ENCODE data around the gene HSD17B13.
"Not testable (repeated sequence)": the region's sequence is repeated elsewhere in the genome, so short reads cannot be mapped to it uniquely, and the experiment has no call there.

Gene HSD17B13

DNA sequence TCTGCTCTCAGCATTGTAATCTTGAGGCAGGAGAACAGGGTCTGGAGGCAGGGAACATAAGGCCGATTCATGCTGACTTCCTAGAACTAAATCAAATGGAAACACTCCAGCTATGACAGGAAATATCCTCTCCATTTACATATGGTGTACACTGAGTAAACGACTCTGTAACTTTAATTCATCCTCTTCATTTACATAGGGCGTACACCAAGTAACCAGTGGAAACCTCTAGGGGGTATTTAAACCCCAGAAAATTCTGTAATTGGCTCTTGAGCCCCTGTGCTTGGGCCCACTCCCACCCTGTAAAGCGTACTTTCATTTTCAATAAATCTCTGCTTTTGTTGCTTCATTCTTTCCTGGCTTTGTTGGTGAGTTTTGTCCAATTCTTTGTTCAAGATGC, 7.7 kb downstream of the HSD17B13 start:
- not testable (repeated sequence) for DNase-seq

DNA sequence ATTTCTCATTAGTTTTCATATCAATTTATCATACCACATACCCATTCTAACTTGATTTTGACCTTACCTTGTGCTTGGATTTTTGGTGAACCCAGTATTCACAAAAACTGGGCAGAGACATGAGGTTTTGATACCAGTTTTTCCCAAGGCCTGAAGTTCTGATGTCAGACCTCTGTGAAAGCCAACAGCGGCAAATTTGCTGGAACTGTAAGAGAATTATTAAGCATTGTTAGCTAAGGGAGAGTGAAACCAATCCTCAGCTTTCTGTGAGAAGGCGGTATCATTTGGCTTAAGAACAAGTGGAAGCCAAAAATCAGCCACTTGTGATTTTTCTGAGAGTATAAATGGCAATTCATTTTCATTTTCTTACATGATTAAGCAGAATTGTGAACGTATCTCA, 8.9 kb downstream of the HSD17B13 start:
- no peak for DNase-seq

DNA sequence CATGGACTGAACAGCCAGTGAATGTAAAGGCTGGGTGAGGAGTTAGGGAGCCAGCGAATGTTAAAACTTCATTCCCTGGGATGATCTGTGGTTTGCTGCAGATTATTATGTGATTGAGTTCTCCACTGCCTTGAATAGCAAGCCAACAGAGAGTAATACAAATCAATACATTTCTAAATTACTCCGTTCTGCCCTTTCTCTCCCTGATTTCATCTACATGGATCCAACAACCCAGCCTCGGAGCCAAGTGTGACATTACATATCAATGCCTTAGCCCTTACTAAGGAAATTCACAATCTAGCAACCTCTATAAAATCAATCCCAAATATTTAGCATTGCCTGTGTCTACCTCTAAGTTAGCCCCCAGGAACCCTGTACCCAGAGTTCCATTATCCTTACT, 11.0 kb downstream of the HSD17B13 start:
- DNase-seq = no peak

DNA sequence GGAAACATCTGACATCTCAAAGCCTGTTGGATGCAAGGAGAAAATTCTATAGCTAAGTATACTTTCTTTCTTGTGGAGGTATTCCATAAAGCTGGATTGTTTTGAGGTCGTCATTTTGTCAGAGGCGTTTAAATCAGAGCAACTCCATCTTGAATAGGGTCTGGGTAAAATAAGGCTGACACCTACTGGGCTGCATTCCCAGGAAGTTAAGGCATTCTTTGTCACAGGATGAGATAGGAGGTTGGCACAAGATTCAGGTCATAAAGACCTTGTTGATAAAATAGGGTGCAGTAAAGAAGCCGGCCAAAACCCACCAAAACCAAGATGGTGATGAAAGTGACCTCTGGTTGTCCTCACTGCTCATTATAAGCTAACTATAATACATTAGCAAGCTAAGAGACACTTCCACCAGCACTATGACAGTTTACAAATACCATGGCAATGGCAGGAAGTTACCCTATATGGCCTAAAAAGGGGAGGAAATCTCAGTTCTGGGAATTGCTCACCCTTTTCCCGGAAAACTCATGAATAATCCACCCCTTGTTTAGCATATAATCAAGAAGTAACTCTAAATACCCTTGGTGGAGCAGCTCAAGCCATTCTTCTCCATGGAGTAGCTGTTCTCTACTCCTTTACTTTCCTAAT, 11.9 kb downstream of the HSD17B13 start:
- no peak for DNase-seq

DNA sequence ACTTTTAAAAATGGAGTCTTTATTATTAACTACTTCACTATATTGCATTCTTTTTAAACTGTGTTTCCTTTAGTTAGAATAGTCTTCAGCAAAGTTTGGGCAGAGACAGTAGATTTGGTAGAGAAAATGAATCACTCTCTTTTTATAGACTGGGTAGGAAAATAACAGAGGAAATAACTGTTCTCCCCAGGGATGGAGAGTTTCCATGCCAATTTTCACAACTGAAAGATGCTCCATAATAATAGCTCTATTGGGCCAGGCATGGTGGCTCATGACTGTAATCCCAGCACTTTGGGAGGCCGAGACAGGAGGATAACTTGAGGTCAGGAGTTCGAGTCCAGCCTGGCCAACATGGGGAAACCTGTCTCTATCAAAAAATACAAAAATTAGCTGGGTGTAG, 13.1 kb downstream of the HSD17B13 start:
- no peak for DNase-seq

DNA sequence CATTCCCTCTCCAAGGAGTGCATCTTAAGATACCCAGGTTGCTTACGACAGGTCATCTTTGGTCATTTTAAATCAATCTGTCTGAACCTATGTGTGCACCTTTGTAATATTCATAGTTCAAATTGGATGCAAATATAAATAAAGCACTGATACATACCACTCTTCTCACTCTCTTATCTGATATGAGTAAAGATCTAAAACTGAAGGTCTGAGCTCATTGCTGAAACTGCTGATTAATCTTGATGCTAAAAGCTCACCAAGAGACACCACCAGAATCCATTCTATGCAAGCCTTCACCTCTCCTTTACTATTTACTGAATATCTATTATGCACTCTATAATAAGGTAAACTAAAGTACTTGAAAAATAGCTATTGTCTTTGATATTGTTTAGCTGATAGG, 16.6 kb downstream of the HSD17B13 start:
- DNase-seq = no peak

DNA sequence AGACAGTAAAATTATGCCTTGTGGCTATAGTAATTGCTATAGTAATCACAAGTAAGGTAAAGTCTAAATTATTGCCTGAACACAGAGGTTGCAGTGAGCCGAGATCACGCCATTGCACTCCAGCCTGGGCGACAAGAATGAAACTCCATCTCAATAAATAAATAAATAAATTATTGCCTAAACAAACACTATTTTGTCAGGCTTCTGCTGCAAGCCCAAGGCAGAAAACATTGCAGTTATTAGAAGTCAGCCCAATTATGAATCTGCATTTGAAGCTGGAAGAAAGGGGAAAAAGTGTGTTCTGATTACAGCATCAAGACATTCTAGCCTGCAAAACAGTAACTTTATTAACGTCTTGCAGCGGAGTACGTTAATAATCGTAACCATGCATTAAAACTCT, 17.1 kb downstream of the HSD17B13 start:
- DNase-seq = no peak

DNA sequence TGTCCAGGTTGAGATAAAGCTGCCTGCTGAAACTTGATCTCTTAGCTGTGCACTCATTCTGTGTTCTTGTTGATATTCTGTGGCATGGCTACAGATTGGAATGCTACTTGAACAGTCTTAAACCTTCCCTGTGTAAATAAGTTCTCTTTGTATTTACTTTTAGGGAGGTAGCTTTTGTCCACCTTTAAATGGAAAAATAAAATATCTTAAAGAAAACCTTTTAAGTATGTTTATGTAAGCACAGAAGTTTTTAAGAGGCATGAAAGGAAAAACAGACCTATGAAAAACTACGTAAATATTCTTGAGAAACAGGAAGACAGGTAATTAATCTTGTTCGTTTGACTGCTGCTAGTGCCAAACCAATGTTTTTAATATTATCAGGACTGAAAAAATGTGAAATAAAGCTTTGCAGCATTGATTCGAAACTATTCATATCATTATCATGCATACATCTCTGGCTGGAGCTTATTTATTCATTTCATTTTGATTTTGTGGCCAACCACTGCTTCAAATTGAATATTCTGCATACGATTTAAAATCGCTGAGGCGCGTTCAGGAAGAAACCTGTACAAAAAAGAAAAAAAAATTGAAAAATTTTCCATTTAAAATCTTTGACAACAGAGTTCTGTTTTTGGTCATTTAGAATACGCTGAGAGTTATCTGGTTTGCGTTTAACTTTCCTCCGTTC, 17.8 kb downstream of the HSD17B13 start:
- DNase-seq = no peak

DNA sequence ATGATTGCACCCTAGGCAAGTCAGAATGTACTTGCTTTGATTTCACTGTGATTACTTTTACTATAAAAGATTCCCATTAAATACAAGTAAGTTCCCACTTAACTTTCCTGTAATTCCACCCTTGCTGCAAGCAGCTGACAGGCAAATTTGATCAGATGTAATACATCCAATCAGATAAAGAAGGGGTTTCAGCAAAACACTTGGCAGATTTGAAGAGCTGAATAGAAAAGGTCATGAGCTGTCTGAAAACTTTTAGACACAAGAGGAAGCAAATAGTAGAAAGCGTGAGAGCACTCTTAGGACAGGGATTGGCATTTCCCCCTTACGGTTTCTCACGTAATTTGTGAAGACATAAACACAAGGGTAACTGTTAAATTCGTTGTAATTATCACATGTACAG, 22.8 kb downstream of the HSD17B13 start:
- no peak for DNase-seq

DNA sequence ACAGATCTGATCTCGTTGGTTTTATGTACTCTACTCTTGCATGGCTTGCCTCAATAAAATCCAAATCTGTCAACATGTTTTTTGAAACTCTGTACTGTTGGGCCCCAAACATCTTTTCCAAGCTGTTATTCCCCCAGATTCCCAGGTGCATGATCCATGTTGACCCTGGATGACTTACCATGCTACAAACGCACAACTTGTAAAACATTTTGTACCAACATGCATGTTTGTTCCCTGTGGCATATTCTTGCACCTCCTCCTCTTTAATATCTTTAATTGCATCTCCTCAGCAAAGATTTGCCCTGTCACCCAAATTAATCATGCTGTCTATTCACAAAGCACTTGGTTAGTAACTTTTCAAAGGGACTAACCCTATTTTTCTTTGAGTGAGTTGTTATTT, 24.3 kb downstream of the HSD17B13 start:
- no peak for DNase-seq

DNA sequence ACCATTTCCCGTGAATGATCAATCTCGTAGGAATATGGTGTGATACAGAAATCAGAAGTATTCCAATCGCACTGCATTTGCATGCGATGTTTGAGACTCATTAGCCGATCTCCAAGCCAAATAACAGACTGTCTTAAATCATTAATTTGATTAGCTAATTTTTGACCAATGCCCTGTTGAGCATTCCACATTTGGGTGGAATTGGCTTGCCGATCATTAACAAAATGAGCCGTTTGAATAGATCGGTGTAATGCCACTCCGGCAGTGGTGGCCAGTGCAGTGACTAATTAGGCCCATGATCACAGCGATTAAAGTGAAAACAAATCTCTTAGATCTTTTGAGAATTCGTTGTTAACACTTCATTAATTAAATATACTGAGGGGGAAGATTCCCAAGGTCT, 27.8 kb downstream of the HSD17B13 start:
- not testable (repeated sequence) for DNase-seq

DNA sequence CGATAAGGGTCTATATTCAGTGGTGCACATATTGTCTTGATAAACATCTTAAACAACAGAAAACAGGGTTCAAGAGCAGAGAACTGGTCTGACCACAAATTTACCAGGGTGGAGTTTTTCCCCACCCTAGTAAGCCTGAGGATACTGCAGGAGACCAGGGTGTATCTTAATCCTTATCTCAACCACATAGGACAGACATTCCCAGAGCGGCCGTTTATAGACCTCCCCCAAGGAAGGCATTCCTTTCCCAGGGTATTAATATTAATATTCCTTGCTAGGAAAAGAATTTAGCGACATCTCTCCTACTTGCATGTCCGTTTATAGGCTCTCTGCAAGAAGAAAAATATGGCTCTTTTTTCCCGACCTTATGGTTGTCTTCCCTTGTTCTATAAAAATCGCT, 28.8 kb downstream of the HSD17B13 start:
- DNase-seq = not testable (repeated sequence)

DNA sequence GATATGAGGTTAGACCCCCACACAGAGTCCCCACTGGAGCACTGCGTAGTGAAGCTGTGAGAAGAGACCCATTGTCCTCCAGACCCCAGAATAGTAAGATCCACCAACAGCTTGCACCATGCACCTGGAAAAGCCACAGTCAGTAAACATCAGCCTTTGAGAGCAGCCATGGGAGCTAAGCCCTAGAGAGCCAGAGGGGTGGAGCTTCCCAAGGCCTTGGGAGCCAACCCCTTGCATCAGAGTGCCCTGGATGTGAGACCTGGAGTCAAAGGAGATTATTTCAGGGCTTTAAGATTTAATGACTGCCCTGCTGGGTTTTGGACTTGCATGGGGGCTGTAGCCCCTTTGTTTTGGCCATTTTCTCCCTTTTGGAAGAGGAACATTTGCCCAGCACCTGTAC, 35.7 kb downstream of the HSD17B13 start:
- no peak for DNase-seq

DNA sequence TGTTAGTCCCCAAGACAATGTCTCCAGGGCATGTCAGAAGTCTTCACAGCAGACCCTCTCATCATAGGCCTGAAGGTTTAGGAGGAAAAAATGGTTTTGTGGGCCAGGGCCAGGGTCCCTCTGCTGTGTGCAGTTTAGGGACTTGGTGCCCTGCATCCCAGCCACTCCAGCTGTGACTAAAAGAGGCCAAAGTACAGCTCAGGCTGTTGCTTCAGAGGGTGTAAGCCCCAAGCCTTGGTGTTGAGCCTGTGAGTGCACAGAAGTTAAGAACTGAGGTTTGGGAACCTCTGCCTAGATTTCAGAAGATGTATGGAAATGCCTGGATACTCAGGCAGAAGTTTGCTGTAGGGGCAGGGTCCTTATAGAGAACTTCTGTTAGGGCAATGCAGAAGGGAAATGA, 38.4 kb downstream of the HSD17B13 start:
- not testable (repeated sequence) for DNase-seq

DNA sequence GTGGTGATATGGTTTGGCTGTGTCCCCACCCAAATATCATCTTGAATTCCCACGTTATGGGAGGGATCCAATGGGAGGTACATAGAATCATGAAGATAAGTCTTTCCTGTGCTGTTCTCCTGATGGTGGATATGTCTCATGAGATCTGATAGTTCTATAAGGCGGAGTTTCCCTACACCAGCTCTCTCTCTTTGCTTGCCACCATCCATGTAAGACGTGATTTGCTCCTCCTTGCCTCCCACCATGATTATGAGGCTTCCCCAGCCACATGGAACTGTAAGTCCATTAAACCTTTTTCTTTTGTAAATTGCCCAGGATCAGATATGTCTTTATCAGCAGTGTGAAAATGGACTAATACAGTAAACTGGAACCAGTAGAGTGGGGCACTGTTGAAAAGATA, 39.5 kb downstream of the HSD17B13 start:
- DNase-seq = no peak

DNA sequence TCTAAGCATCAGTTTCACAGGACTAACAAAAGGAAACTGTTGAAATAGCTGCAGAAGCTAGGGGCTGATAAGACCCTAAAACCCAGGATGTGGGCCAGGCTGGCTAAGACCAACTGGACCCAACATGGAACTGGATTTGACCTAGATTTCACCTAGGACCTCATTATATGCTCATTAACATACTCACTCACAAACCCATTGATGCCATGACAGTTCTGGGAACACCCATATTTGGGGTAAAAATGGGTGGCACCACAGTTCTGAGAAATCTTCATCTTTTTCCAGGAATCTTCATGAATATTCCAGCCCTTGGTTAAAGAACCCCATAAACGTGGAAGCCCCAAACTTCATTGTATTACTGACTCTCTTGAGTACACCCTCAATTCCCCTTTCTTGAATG, 41.1 kb downstream of the HSD17B13 start:
- DNase-seq = no peak

DNA sequence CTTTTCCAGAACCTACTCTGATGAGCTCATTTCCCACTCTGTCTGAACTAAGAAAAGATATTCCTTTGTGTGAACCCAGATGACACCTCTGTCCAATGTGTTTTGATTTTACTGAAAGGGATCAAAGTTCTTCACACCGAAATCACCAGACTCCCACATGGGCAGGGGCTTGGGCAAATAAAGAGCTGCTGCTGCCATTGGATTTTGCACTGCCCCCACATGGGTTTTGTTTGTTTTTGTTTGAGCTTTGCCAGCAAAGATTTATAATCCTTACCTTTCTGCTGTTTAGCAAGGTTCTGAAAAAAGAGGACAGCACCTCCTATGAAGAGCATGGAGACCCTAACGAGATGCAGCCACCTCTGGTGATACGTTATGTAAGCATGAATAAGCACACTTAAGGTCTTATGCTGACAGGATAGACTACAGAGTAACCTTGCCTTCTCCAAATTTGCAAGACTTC, 44.3 kb downstream of the HSD17B13 start:
- DNase-seq = no peak

DNA sequence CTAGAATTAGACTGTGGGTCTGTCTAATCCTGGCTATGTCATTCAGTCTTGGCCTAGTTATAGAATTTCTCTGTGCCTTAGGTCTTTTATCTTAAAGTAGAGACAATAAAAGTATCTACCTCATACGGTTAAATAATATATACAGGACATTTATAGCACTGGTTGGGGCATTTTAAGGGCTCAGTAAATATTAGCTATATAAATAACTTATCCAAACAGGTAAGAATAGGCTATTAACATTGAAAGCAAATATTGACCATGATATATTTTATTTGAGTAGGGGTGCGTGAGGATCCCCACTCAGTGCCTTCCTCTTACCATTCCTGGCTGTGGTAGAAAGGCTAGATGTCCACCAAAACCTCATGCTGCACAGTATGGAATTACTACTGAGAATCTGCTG, 47.4 kb downstream of the HSD17B13 start:
- no peak for DNase-seq

DNA sequence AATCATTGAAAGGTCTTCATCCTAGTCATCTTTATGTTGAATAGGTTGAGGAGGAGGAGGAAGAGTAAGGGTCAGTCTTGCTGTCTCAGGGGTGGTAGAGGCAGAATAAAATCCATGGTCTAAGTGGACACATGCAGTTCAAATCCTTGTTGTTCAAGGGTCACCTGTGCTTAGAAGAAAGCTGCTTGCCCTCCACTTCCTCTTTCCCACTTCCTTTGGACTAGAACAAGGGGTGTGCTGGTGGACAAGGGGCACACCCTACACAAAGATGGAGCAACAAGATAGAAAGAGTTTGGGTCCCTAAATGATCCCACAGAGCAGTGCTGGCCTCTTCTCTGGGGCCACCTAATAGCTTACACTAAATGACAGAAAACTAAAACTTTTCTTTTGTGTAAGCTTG, 47.9 kb downstream of the HSD17B13 start:
- DNase-seq = no peak

DNA sequence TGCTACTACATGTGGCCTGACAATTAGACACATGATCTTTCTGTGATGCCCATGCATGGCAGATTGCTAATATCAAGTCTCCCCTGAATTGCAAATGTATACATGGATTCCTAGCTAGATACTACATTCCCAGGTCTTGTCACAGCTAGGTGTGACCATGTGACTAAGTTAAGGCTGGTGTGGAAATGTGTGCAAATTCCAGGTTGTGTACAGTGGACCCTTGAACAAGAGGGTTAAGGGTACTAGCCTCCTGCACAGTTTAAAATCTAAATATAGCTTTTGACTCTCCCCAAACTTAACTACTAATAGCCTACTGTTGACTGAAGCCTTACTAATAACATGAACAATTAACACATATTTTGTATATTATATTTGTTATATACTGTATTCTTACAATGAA, 48.4 kb downstream of the HSD17B13 start:
- DNase-seq = no peak

DNA sequence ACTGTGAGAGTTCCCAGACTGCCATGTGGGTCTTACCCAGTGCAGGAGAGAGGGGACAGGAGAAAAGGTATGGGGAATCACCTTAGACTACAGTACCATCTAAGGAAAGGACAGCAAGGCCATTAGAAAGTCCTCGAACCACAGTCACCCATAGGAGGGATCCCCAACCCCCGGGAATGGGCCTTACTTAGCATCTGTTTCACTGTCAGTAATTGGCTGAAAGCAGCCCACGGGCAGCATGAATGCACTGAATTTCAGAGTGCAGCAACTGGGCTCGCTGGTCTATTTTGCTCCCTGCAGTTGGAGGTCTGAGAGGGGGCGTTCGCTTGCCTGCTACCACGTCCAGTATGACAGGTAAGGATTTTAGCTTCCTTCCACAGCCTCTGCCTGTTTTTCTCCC, 51.9 kb downstream of the HSD17B13 start:
- no peak for DNase-seq

DNA sequence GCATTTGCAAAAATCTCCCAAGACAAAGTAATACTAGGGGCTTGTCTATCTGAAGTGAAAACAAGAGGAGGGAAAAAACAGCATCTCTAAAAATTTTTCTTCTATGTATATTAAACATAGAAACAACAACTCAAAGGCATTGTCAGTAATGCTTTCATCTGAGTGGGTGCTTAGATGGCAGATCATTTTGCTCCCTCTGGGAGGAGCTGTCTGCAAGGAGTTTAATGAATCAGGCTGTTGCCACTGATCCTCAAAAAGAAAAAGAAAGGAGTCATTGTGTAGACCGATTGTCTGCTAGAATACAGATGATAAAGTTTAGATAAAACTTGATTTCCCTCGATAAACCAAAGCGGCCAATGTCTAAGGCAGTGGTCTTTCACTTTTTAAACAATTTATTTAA, 52.5 kb downstream of the HSD17B13 start:
- DNase-seq = no peak

DNA sequence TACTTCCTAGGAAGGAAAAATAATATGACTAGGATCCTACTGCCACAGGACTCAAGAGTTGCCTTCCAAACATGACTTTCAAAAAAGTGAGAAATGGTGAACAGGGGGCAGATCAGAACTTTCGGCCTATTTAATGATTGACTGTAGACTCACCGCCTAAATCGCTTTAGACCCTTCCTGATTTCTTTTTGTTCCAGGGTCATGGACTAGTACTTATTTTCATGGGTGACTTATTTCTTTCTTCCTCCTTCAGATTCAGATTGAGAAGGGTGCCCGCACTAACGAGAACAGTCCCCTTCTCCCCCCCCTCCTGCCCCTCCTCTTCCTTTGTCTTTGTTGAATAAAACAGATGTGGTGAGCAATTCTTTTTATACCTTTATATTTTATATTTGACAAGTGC, 54.3 kb downstream of the HSD17B13 start:
- DNase-seq = no peak

DNA sequence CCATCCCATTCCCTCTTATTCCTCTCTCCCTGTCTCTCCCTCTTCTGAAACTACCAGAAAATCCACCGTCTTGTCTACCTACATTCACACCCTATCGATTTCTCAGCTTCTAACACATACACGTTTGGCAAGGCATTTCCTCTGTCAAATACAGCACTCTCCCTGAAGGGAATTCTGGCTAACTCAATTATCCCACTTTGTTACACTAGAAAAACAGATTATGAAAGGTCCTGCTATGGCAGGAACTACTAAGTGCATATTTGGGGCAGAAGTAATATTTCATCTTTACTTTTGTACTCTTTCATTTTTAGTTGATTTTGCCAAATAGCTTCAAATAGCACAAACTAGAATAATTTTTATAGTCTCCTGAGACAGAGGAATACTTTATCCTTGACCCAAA, 55.7 kb downstream of the HSD17B13 start:
- no peak for DNase-seq

DNA sequence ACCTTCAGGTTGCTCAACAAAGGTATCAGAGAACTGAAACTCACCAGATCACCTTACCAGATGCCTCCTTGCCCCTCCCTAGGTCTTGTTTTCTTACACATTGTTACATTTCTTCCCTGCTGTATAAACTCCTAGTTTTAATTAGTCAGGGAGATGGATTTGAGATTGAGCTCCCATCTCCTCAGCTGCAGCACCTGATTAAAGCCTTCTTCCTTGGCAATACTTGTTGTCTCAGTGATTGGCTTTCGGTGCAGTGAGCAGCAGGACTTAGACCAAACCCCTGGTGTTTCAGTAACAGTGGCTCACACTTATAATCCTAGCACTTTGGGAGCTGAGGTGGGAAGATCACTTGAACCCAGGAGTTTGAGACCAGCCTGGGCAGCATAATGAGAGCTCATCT, 59.8 kb downstream of the HSD17B13 start:
- DNase-seq = no peak
